Measurements from ENCODE around the gene ATXN1. TPM values are rescaled to one million over a fixed set of nuclear protein-coding genes. Genes with fewer than 3 reads are reported as not detected.
"Not testable (repeated sequence)": the region's sequence is repeated elsewhere in the genome, so short reads cannot be mapped to it uniquely, and the experiment has no call there.

Gene ATXN1
- total RNA-seq, 4 donors from 2014 or later: 21.0 to 102 (median 51.1) TPM

GRCh38 chr6:16466800-16467553, 294.3 kb downstream of the ATXN1 start:
- intact Hi-C loops (cut with DNase I; ENCODE audit: low total_unique reads): no loop called here
- Histone ChIP-seq H3K4me3 (no peak overlapping the region), H3K9me3 (no peaks in the 10 kb centered on the region), H3K36me3 (no peaks in the 10 kb centered on the region), H3K27me3 (no peaks in the 10 kb centered on the region), H3K4me1 (no peaks in the 10 kb centered on the region), H3K27ac (no peak overlapping the region)
- TF ChIP-seq CTCF (IDR thresholded peaks at IDR 0.05): no peak
- TF ChIP-seq POLR2A (IDR thresholded peaks at IDR 0.05): no peak
- no peak for DNase-seq

GRCh38 chr6:16464045-16464444, 297.2 kb downstream of the ATXN1 start:
- no peaks in the 10 kb centered on the region for H3K36me3 ChIP-seq
- intact Hi-C loops (cut with DNase I; ENCODE audit: low total_unique reads): no loop called here

GRCh38 chr6:16463246-16463645, 298.0 kb downstream of the ATXN1 start:
- intact Hi-C loops (cut with DNase I; ENCODE audit: low total_unique reads); H3K4me3 ChIP-seq; H3K4me1 ChIP-seq; H3K27ac ChIP-seq; DNase-seq; H3K27me3 ChIP-seq; H3K9me3 ChIP-seq; H3K36me3 ChIP-seq: not testable (repeated sequence)

More at GRCh38 chr6:16464045-16464444, 297.2 kb downstream of the ATXN1 start:
- Histone ChIP-seq H3K27ac (no peak overlapping the region), H3K9me3 (no peaks in the 10 kb centered on the region), H3K4me3 (no peak overlapping the region), H3K27me3 (no peaks in the 10 kb centered on the region), H3K4me1 (no peaks in the 10 kb centered on the region)
- TF ChIP-seq POLR2A (IDR thresholded peaks at IDR 0.05) (no peak), CTCF (IDR thresholded peaks at IDR 0.05) (no peak)
- DNase-seq: no peak

- DNase-seq: no peak
- TF ChIP-seq POLR2A (IDR thresholded peaks at IDR 0.05) (no peak), CTCF (IDR thresholded peaks at IDR 0.05) (no peak)
- H3K27me3 ChIP-seq: no peaks in the 10 kb centered on the region
- H3K4me3 ChIP-seq: no peak overlapping the region
- no peak overlapping the region for H3K27ac ChIP-seq
- intact Hi-C loops (cut with DNase I; ENCODE audit: low total_unique reads): no loop called here
- H3K36me3 ChIP-seq: no peaks in the 10 kb centered on the region
- no peaks in the 10 kb centered on the region for H3K4me1 ChIP-seq
- H3K9me3 ChIP-seq: no peaks in the 10 kb centered on the region
Observed at GRCh38 chr6:16461491-16461890, 299.8 kb downstream of the ATXN1 start.

GRCh38 chr6:16459472-16459871, 301.8 kb downstream of the ATXN1 start:
- H3K27ac ChIP-seq; H3K4me3 ChIP-seq; H3K27me3 ChIP-seq; H3K4me1 ChIP-seq; DNase-seq; intact Hi-C loops (cut with DNase I; ENCODE audit: low total_unique reads); H3K36me3 ChIP-seq; H3K9me3 ChIP-seq: not testable (repeated sequence)

- Histone ChIP-seq H3K4me1 (no peaks in the 10 kb centered on the region), H3K36me3 (no peaks in the 10 kb centered on the region), H3K4me3 (no peak overlapping the region), H3K27ac (no peak overlapping the region), H3K9me3 (no peaks in the 10 kb centered on the region), H3K27me3 (no peaks in the 10 kb centered on the region)
- DNase-seq: no peak
- TF ChIP-seq CTCF (IDR thresholded peaks at IDR 0.05) (no peak), POLR2A (IDR thresholded peaks at IDR 0.05) (no peak)
- intact Hi-C loops (cut with DNase I; ENCODE audit: low total_unique reads): no loop called here
Observed at GRCh38 chr6:16452348-16452747, 308.9 kb downstream of the ATXN1 start.
